ENCODE results near the gene CAPN9.

The CAPN9 gene

GRCh38 chr1:230814949-230815692 lies 67.9 kb downstream of the CAPN9 start:
- H2AFZ ChIP-seq (ENCODE audit: low read length) = no peak overlapping the region
- 0 out of 2 replicates have a peak, but pooled peaks cover 5% of the 10 kb centered on the region for H3K9me3 ChIP-seq (ENCODE audit: low read length)
- no peaks in the 10 kb centered on the region for H3K9me2 ChIP-seq (ENCODE audit: low read depth, low read length)
- H3K79me2 ChIP-seq (ENCODE audit: insufficient read depth, low read length) = no peaks in the 10 kb centered on the region
- H3K9ac ChIP-seq (ENCODE audit: low read length) = no peak overlapping the region
- H3K27ac ChIP-seq (ENCODE audit: low read depth, low read length, poor library complexity, severe bottlenecking) = no peak overlapping the region
- H3K4me2 ChIP-seq (ENCODE audit: low read length) = no peak overlapping the region
- no peaks in the 10 kb centered on the region for H4K20me1 ChIP-seq (ENCODE audit: insufficient read depth, low read length)
- TF ChIP-seq EZH2 (IDR thresholded peaks at IDR 0.05; ENCODE audit: borderline replicate concordance, low read length) (no peak), CTCF (IDR thresholded peaks at IDR 0.05; ENCODE audit: low read length) (no peak)
- no peak overlapping the region for H3K4me3 ChIP-seq (ENCODE audit: low read depth, low read length, poor library complexity, severe bottlenecking)
- no peaks in the 10 kb centered on the region for H3K27me3 ChIP-seq (ENCODE audit: insufficient read depth, low read length)
- H3F3A ChIP-seq (ENCODE audit: insufficient read depth, low read length) = no peaks in the 10 kb centered on the region
- no peaks in the 10 kb centered on the region for H3K4me1 ChIP-seq (ENCODE audit: insufficient read depth, low read length, severe bottlenecking)
- H3K36me3 ChIP-seq (ENCODE audit: insufficient read depth, low read length) = no peaks in the 10 kb centered on the region

GRCh38 chr1:230816018-230816417 lies 68.8 kb downstream of the CAPN9 start:
- Histone ChIP-seq H3K79me2 (ENCODE audit: insufficient read depth, low read length) (no peaks in the 10 kb centered on the region), H3K4me1 (ENCODE audit: insufficient read depth, low read length, severe bottlenecking) (no peaks in the 10 kb centered on the region), H3K9me3 (ENCODE audit: low read length) (0 out of 2 replicates have a peak, but pooled peaks cover 5% of the 10 kb centered on the region), H3K27ac (ENCODE audit: low read depth, low read length, poor library complexity, severe bottlenecking) (no peak overlapping the region), H3K27me3 (ENCODE audit: insufficient read depth, low read length) (no peaks in the 10 kb centered on the region), H4K20me1 (ENCODE audit: insufficient read depth, low read length) (no peaks in the 10 kb centered on the region), H2AFZ (ENCODE audit: low read length) (no peak overlapping the region), H3K9ac (ENCODE audit: low read length) (no peak overlapping the region), H3K4me3 (ENCODE audit: low read depth, low read length, poor library complexity, severe bottlenecking) (no peak overlapping the region), H3K36me3 (ENCODE audit: insufficient read depth, low read length) (no peaks in the 10 kb centered on the region), H3K4me2 (ENCODE audit: low read length) (no peak overlapping the region), H3F3A (ENCODE audit: insufficient read depth, low read length) (no peaks in the 10 kb centered on the region), H3K9me2 (ENCODE audit: low read depth, low read length) (no peaks in the 10 kb centered on the region)
- no peak for TF ChIP-seq EZH2 (IDR thresholded peaks at IDR 0.05; ENCODE audit: borderline replicate concordance, low read length)

GRCh38 chr1:230818367-230818766 lies 71.2 kb downstream of the CAPN9 start:
- Histone ChIP-seq H3K27me3 (ENCODE audit: insufficient read depth, low read length) (no peaks in the 10 kb centered on the region), H3K4me1 (ENCODE audit: insufficient read depth, low read length, severe bottlenecking) (no peaks in the 10 kb centered on the region), H3K9me3 (ENCODE audit: low read length) (no peaks in the 10 kb centered on the region), H4K20me1 (ENCODE audit: insufficient read depth, low read length) (no peaks in the 10 kb centered on the region), H3K9ac (ENCODE audit: low read length) (no peak overlapping the region), H3K27ac (ENCODE audit: low read depth, low read length, poor library complexity, severe bottlenecking) (no peak overlapping the region), H3K79me2 (ENCODE audit: insufficient read depth, low read length) (no peaks in the 10 kb centered on the region), H3F3A (ENCODE audit: insufficient read depth, low read length) (no peaks in the 10 kb centered on the region), H2AFZ (ENCODE audit: low read length) (no peak overlapping the region), H3K9me2 (ENCODE audit: low read depth, low read length) (no peaks in the 10 kb centered on the region), H3K4me3 (ENCODE audit: low read depth, low read length, poor library complexity, severe bottlenecking) (no peak overlapping the region), H3K4me2 (ENCODE audit: low read length) (no peak overlapping the region), H3K36me3 (ENCODE audit: insufficient read depth, low read length) (no peaks in the 10 kb centered on the region)
- no peak for TF ChIP-seq CTCF (IDR thresholded peaks at IDR 0.05; ENCODE audit: low read length)
- TF ChIP-seq EZH2 (IDR thresholded peaks at IDR 0.05; ENCODE audit: borderline replicate concordance, low read length) = no peak

- H3K36me3 ChIP-seq (ENCODE audit: insufficient read depth, low read length) = no peaks in the 10 kb centered on the region
- H3K79me2 ChIP-seq (ENCODE audit: insufficient read depth, low read length) = no peaks in the 10 kb centered on the region
- H2AFZ ChIP-seq (ENCODE audit: low read length) = no peak overlapping the region
- no peaks in the 10 kb centered on the region for H3K9me3 ChIP-seq (ENCODE audit: low read length)
- H3K4me1 ChIP-seq (ENCODE audit: insufficient read depth, low read length, severe bottlenecking) = no peaks in the 10 kb centered on the region
- H3K27ac ChIP-seq (ENCODE audit: low read depth, low read length, poor library complexity, severe bottlenecking) = no peak overlapping the region
- H3K4me3 ChIP-seq (ENCODE audit: low read depth, low read length, poor library complexity, severe bottlenecking) = no peak overlapping the region
- H3K4me2 ChIP-seq (ENCODE audit: low read length) = no peak overlapping the region
- TF ChIP-seq CTCF (IDR thresholded peaks at IDR 0.05; ENCODE audit: low read length) (no peak), EZH2 (IDR thresholded peaks at IDR 0.05; ENCODE audit: borderline replicate concordance, low read length) (no peak)
- no peak overlapping the region for H3K9ac ChIP-seq (ENCODE audit: low read length)
- H3K27me3 ChIP-seq (ENCODE audit: insufficient read depth, low read length) = no peaks in the 10 kb centered on the region
- H3K9me2 ChIP-seq (ENCODE audit: low read depth, low read length) = no peaks in the 10 kb centered on the region
- H3F3A ChIP-seq (ENCODE audit: insufficient read depth, low read length) = no peaks in the 10 kb centered on the region
- no peaks in the 10 kb centered on the region for H4K20me1 ChIP-seq (ENCODE audit: insufficient read depth, low read length)
These were observed 71.7 kb downstream of the CAPN9 start for GRCh38 chr1:230818901-230819300.

Measured in OCI-LY1 (cell line).